Activated CD8-positive, alpha-beta memory T cell treated with anti-CD3 and anti-CD28 coated beads, Interleukin-2, amount 10 ng/mL, durations not matched to agents 7 days and 5 days (primary cell): ENCODE data around the gene HOXA1. TPM values are rescaled to one million over a fixed set of nuclear protein-coding genes. Genes with fewer than 3 reads are reported as not detected.
"Not testable (repeated sequence)": the region's sequence is repeated elsewhere in the genome, so short reads cannot be mapped to it uniquely, and the experiment has no call there.

Experiments
- ATAC-seq: fragments of 150-1000 bp; cut with Tn5 transposase; one replicate; pipeline ENCODE4 v1.10.0; 2021; ENCODE audit warnings: moderate library complexity
- CTCF ChIA-PET: fragments of 350-600 bp; sonication (Branson Sonifier 250); formaldehyde crosslinking; loops from one replicate; lab custom pipeline; 2021; ENCODE audit warnings: antibody characterized with exemption; lab: Charles Lee
- DNase-seq: peaks from one replicate; pipeline ENCODE4 v3.0.0-alpha.2; 2020
- H3K27ac Mint-ChIP-seq: one replicate; pipeline ENCODE4 v1.8.0; 2021; ENCODE audit warnings: mild to moderate bottlenecking, mixed read lengths
- H3K27me3 Mint-ChIP-seq: one replicate; pipeline ENCODE4 v1.8.0; 2021; ENCODE audit warnings: mixed read lengths
- H3K36me3 Mint-ChIP-seq: one replicate; pipeline ENCODE4 v1.8.0; 2021; ENCODE audit warnings: mild to moderate bottlenecking, mixed read lengths
- H3K4me1 Mint-ChIP-seq: one replicate; pipeline ENCODE4 v1.8.0; 2021; ENCODE audit warnings: mixed read lengths
- H3K4me3 Mint-ChIP-seq: one replicate; pipeline ENCODE4 v1.8.0; 2021; ENCODE audit warnings: mild to moderate bottlenecking, moderate library complexity, mixed read lengths
- H3K9me3 Mint-ChIP-seq: one replicate; pipeline ENCODE4 v1.8.0; 2022; ENCODE audit warnings: low read depth, mixed read lengths
- total RNA-seq, 2 experiments: library from RNA; stranded (reverse); gene quantifications; one replicate each; pipeline ENCODE4 v1.2.3, GENCODE V29; 2021

The HOXA1 gene
- total RNA-seq, 2 experiments from 2014 or later = 0.28 to 0.76 TPM

DNA sequence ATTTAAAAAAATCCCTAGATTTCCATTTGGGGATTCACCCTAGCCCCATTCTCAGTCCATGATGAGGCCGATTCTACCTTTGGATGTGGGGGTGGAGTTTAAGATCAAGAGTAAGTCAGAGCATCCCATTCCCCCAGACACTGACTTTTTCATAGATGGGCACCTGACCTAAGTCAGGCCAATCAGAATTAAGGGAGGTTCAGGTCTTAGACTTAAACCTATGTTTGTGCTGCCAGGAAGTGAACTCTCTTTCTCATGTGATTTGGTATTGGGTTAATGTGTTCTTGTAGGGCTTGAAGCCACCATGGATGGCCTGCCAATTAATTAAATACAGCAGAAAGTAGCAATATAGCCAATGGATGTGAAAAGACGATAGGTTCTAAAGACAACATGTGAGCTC lies 30.1 kb downstream of the HOXA1 start:
- CTCF ChIA-PET = no interaction called here
- Mint-ChIP-seq H3K36me3 (no peaks in the 10 kb centered on the region), H3K4me1 (no peaks in the 10 kb centered on the region), H3K27me3 (peaks cover 4% of the 10 kb centered on the region), H3K27ac (no peak overlapping the region), H3K9me3 (no peaks in the 10 kb centered on the region), H3K4me3 (no peak overlapping the region)
- no peak for ATAC-seq
- DNase-seq = no peak

DNA sequence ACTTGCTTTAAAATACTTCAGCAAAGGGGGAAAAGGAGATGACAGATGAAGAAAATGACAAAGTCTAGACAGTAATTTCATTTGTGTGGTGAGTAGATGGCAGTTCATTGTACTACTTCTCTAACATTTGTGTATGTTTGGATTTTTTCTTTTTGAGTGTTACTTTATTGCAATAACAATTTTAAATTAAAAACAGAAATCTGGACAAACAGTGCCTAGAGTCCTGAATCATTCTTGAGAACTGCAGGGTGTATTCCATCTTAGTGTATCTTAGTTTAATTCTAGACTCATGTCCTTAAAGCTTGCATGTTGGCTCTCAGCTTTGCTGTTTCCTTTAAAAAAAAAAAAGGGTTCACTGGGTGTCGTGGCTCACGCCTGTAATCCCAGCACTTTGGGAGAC lies 31.1 kb downstream of the HOXA1 start:
- Mint-ChIP-seq H3K4me3 (no peak overlapping the region), H3K9me3 (no peaks in the 10 kb centered on the region), H3K27me3 (peaks cover 14% of the 10 kb centered on the region), H3K27ac (no peak overlapping the region), H3K36me3 (no peaks in the 10 kb centered on the region), H3K4me1 (no peaks in the 10 kb centered on the region)
- DNase-seq (no peak), ATAC-seq (no peak)
- CTCF ChIA-PET = no interaction called here

- DNase-seq (no peak), ATAC-seq (no peak)
- Mint-ChIP-seq H3K36me3 (no peaks in the 10 kb centered on the region), H3K4me1 (no peaks in the 10 kb centered on the region), H3K27me3 (peaks cover 19% of the 10 kb centered on the region), H3K9me3 (no peaks in the 10 kb centered on the region), H3K4me3 (no peak overlapping the region), H3K27ac (no peak overlapping the region)
- CTCF ChIA-PET = no interaction called here
Measured at GRCh38 chr7:27064159-27064558, 31.6 kb downstream of the HOXA1 start.

DNA sequence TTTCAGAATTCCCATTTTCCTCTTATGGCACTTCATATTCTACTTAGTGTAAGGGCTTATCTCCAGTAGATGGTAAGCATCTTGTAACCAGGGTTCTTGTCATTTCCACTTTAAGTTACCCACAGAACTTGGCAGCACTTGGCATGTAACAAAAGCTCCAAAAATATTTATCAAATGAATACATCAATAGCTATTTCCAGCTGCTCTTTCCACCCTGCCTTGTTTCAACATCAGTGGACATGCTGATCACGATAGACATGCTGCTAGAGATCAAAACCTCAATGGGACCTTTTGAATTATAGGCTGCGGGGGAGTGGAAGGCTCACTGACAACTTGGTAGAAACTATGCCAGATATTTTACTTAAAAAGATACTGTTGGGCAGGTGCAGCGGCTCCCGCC lies 32.9 kb downstream of the HOXA1 start:
- no peak for ATAC-seq
- Mint-ChIP-seq H3K36me3 (no peaks in the 10 kb centered on the region), H3K27ac (no peak overlapping the region), H3K4me3 (no peak overlapping the region), H3K4me1 (no peaks in the 10 kb centered on the region), H3K27me3 (peaks cover 21% of the 10 kb centered on the region), H3K9me3 (no peaks in the 10 kb centered on the region)
- CTCF ChIA-PET = no interaction called here
- DNase-seq = no peak

- ATAC-seq = no peak
- CTCF ChIA-PET = no interaction called here
- Mint-ChIP-seq H3K27me3 (peaks cover 3% of the 10 kb centered on the region), H3K27ac (no peak overlapping the region), H3K4me1 (no peaks in the 10 kb centered on the region), H3K36me3 (no peaks in the 10 kb centered on the region), H3K4me3 (no peak overlapping the region), H3K9me3 (no peaks in the 10 kb centered on the region)
- no peak for DNase-seq
Measured at GRCh38 chr7:27053153-27053552, 42.6 kb downstream of the HOXA1 start.

- Mint-ChIP-seq H3K9me3 (no peaks in the 10 kb centered on the region), H3K36me3 (no peaks in the 10 kb centered on the region), H3K27ac (no peak overlapping the region), H3K27me3 (peaks cover 3% of the 10 kb centered on the region), H3K4me3 (no peak overlapping the region), H3K4me1 (no peaks in the 10 kb centered on the region)
- CTCF ChIA-PET = no interaction called here
- no peak for DNase-seq
- ATAC-seq = no peak
Measured at GRCh38 chr7:27051451-27051850, 44.3 kb downstream of the HOXA1 start.

DNA sequence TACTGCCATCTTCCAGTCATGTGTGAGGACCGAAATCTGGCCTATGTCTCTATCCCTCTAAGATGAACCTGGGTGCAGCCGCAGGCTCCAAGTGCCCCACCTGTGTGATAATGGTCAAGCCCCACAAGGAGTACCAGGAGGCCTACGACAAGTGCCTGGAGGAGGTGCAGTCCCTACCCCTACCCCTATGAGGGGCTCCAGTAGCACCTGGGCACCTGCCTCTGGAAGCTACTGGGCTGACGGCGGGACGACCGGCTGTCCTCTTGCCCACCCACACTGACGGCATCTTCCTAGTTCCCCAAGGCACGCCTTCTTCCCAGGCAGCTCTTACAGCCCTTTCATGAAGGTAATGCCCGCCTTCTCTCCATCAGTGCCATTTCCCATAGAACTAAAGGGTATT lies 47.4 kb downstream of the HOXA1 start:
- H3K36me3 Mint-ChIP-seq = no peaks in the 10 kb centered on the region
- no peaks in the 10 kb centered on the region for H3K27me3 Mint-ChIP-seq
- H3K9me3 Mint-ChIP-seq = no peaks in the 10 kb centered on the region
- CTCF ChIA-PET = no interaction called here
- no peaks in the 10 kb centered on the region for H3K4me1 Mint-ChIP-seq
- no peak overlapping the region for H3K27ac Mint-ChIP-seq
- ATAC-seq (no peak), DNase-seq (no peak)
- no peak overlapping the region for H3K4me3 Mint-ChIP-seq

DNA sequence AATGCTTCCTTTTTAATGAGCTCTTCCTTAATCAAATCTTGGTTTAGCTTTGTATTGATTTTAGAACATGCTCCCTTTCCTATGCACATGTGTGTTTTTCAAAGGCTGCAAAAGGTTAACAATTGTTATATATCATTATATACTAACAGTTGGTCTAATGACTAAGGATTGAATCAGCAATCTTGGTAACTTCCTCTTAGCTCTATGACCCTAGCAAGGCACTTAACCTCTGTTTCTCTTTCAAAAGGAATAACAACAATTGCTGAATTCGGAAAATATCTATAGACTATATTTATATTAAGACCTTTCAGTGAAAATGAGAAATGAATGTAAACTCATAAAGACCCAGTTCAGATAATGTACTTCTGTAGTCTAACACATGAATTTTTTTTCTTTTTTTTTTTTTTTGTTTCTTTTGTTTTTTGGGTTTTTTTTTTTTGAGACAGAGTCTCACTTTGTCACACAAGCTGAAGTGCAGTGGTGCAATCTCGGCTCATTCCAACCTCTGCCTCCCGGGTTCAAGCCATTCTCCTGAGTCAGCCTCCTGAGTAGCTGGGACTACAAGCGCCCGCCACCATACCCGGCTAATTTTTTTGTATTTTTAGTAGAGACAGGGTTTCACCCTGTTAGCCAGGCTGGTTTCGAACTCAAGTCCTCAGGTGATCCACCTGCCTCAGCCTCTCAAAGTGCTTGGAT lies 48.8 kb downstream of the HOXA1 start:
- no peak for ATAC-seq

DNA sequence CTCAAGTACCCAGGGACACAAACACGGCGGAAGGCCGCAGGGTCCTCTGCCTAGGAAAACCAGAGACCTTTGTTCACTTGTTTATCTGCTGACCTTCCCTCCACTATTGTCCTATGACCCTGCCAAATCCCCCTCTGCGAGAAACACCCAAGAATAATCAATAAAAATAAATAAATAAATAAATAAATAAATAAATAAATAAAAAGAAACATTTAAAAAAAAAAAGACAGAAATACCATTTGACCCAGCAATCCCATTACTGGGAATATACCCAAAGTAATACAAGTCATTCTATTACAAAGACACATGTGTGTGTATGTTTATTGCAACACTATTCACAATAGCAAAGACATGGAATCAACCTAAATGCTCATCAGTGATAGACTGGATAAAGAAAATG lies 49.8 kb downstream of the HOXA1 start:
- H3K9me3 Mint-ChIP-seq, H3K4me3 Mint-ChIP-seq, H3K27me3 Mint-ChIP-seq, CTCF ChIA-PET, H3K36me3 Mint-ChIP-seq, H3K27ac Mint-ChIP-seq, ATAC-seq, DNase-seq, H3K4me1 Mint-ChIP-seq: not testable (repeated sequence)

More for the DNA sequence above, 48.8 kb downstream of the HOXA1 start:
- CTCF ChIA-PET = no interaction called here
- H3K36me3 Mint-ChIP-seq = no peaks in the 10 kb centered on the region
- DNase-seq = no peak
- H3K9me3 Mint-ChIP-seq = no peaks in the 10 kb centered on the region
- no peaks in the 10 kb centered on the region for H3K4me1 Mint-ChIP-seq
- no peak overlapping the region for H3K4me3 Mint-ChIP-seq
- H3K27ac Mint-ChIP-seq = no peak overlapping the region
- H3K27me3 Mint-ChIP-seq = peaks cover 7% of the 10 kb centered on the region

DNA sequence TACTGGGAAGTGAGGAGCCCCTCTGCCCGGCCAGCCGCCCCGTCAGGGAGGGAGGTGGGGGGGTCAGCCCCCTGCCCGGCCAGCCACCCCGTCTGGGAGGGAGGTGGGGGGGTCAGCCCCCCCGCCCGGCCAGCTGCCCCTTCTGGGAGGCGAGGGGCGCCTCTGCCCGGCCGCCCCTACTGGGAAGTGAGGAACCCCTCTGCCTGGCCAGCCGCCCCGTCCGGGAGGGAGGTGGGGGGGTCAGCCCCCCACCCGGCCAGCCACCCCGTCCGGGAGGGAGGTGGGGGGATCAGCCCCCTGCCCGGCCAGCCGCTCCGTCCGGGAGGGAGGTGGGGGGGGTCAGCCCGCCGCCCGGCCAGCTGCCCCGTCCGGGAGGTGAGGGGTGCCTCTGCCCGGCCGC lies 50.7 kb downstream of the HOXA1 start:
- H3K4me3 Mint-ChIP-seq, H3K27ac Mint-ChIP-seq, H3K4me1 Mint-ChIP-seq, DNase-seq, CTCF ChIA-PET, H3K9me3 Mint-ChIP-seq, H3K36me3 Mint-ChIP-seq, ATAC-seq: not testable (repeated sequence)
- peaks cover 13% of the 10 kb centered on the region for H3K27me3 Mint-ChIP-seq

Other genes with a start within 250 kb of the HOXA1 start
- 10 to 100 TPM; 18.6 to 21.3 TPM for gene SKAP2, start 231.4 kb downstream of the HOXA1 start, total RNA-seq
- gene HOXA2, start 6.7 kb upstream of the HOXA1 start, total RNA-seq = not detected
- gene HOXA4, start 34.8 kb upstream of the HOXA1 start, total RNA-seq = not detected
- not detected for gene HOXA5, start 47.7 kb upstream of the HOXA1 start, total RNA-seq
- not detected for gene HOXA6, start 51.8 kb upstream of the HOXA1 start, total RNA-seq
- gene HOXA3, start 56.6 kb upstream of the HOXA1 start, total RNA-seq = not detected
- not detected for gene HOXA7, start 60.7 kb upstream of the HOXA1 start, total RNA-seq
- gene HOXA9, start 69.5 kb upstream of the HOXA1 start, total RNA-seq = not detected
- gene HOXA10, start 78.3 kb upstream of the HOXA1 start, total RNA-seq = not detected
- not detected for gene HOXA11, start 89.2 kb upstream of the HOXA1 start, total RNA-seq
- gene HOXA13, start 104.1 kb upstream of the HOXA1 start, total RNA-seq = not detected
- gene EVX1, start 146.8 kb upstream of the HOXA1 start, total RNA-seq = not detected